ENCODE results near the gene EXOC1. TPM values are rescaled to one million over a fixed set of nuclear protein-coding genes. Genes with fewer than 3 reads are reported as not detected.
A peak's percentile ranks its signal among the peaks of the same experiment; 100 is the strongest.
"Not testable (repeated sequence)": the region's sequence is repeated elsewhere in the genome, so short reads cannot be mapped to it uniquely, and the experiment has no call there.

The EXOC1 gene
- total and polyA plus RNA-seq, 2 donors from 2014 or later, result 17.5 to 41.7 TPM

DNA sequence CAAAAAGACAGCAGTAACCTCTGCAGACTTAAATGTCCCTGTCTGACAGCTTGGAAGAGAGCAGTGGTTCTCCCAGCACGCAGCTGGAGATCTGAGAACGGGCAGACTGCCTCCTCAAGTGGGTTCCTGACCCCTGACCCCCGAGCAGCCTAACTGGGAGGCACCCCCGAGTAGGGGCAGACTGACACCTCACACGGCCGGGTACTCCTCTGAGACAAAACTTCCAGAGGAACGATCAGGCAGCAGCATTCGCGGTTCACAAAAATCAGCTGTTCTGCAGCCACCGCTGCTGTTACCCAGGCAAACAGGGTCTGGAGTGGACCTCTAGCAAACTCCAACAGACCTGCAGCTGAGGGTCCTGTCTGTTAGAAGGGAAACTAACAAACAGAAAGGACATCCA lies 11.1 kb upstream of the EXOC1 start:
- H3K4me3 ChIP-seq (ENCODE audit: low read length in 3 of 3); DNase-seq; H3K27me3 ChIP-seq (ENCODE audit: control insufficient read depth, insufficient read depth, low read length); H3K4me1 ChIP-seq (ENCODE audit: control insufficient read depth in 2 of 3, insufficient read depth in 2 of 3, low read depth in 1 of 3, low read length in 3 of 3); FAIRE-seq; H3K27ac ChIP-seq (ENCODE audit: low read depth in 2 of 2, low read length in 2 of 2); H3K9ac ChIP-seq (ENCODE audit: low read length in 3 of 3); H3K9me3 ChIP-seq (ENCODE audit: control insufficient read depth in 2 of 3, insufficient read depth in 1 of 3, low read length in 3 of 3); intact Hi-C loops (cut with DNase I); H3K36me3 ChIP-seq (ENCODE audit: control insufficient read depth in 2 of 3, insufficient read depth in 3 of 3, low read length in 3 of 3): not testable (repeated sequence)

- Histone ChIP-seq H3K36me3 (ENCODE audit: control insufficient read depth in 2 of 3, insufficient read depth in 3 of 3, low read length in 3 of 3) (no peaks in the 10 kb centered on the region), H3K4me3 (ENCODE audit: low read length in 3 of 3) (no peak overlapping the region), H3K27ac (ENCODE audit: low read depth in 2 of 2, low read length in 2 of 2) (no peak overlapping the region), H3K4me1 (ENCODE audit: control insufficient read depth in 2 of 3, insufficient read depth in 2 of 3, low read depth in 1 of 3, low read length in 3 of 3) (peaks cover 0 to 4% (median 2%) of the 10 kb centered on the region in 3 donors), H3K27me3 (ENCODE audit: control insufficient read depth, insufficient read depth, low read length) (no peaks in the 10 kb centered on the region), H3K9ac (ENCODE audit: low read length in 3 of 3) (no peak overlapping the region), H3K9me3 (ENCODE audit: control insufficient read depth in 2 of 3, insufficient read depth in 1 of 3, low read length in 3 of 3) (no peaks in the 10 kb centered on the region)
- no peak for DNase-seq
- no peak for FAIRE-seq
- intact Hi-C loops (cut with DNase I), result no loop called here
- TF ChIP-seq, protein P1, sequence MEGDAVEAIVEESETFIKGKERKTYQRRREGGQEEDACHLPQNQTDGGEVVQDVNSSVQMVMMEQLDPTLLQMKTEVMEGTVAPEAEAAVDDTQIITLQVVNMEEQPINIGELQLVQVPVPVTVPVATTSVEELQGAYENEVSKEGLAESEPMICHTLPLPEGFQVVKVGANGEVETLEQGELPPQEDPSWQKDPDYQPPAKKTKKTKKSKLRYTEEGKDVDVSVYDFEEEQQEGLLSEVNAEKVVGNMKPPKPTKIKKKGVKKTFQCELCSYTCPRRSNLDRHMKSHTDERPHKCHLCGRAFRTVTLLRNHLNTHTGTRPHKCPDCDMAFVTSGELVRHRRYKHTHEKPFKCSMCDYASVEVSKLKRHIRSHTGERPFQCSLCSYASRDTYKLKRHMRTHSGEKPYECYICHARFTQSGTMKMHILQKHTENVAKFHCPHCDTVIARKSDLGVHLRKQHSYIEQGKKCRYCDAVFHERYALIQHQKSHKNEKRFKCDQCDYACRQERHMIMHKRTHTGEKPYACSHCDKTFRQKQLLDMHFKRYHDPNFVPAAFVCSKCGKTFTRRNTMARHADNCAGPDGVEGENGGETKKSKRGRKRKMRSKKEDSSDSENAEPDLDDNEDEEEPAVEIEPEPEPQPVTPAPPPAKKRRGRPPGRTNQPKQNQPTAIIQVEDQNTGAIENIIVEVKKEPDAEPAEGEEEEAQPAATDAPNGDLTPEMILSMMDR (IDR thresholded peaks at IDR 0.05; ENCODE audit: borderline replicate concordance, extremely low read depth, insufficient read depth), result no peak
Measured at GRCh38 chr4:55849724-55850123, 3.7 kb upstream of the EXOC1 start.

GRCh38 chr4:55851885-55852284 lies 1.6 kb upstream of the EXOC1 start:
- Histone ChIP-seq H3K4me1 (ENCODE audit: control insufficient read depth in 2 of 3, insufficient read depth in 2 of 3, low read depth in 1 of 3, low read length in 3 of 3) (peaks cover 0 to 5% (median 4%) of the 10 kb centered on the region in 3 donors), H3K4me3 (ENCODE audit: low read length in 3 of 3) (no peak overlapping the region), H3K9ac (ENCODE audit: low read length in 3 of 3) (no peak overlapping the region), H3K27me3 (ENCODE audit: control insufficient read depth, insufficient read depth, low read length) (no peaks in the 10 kb centered on the region), H3K27ac (ENCODE audit: low read depth in 2 of 2, low read length in 2 of 2) (no peak overlapping the region), H3K36me3 (ENCODE audit: control insufficient read depth in 2 of 3, insufficient read depth in 3 of 3, low read length in 3 of 3) (no peaks in the 10 kb centered on the region), H3K9me3 (ENCODE audit: control insufficient read depth in 2 of 3, insufficient read depth in 1 of 3, low read length in 3 of 3) (no peaks in the 10 kb centered on the region)
- intact Hi-C loops (cut with DNase I), result no loop called here
- TF ChIP-seq, protein P1 (IDR thresholded peaks at IDR 0.05; ENCODE audit: borderline replicate concordance, extremely low read depth, insufficient read depth), result no peak
- FAIRE-seq, result no peak
- DNase-seq, result peak in 1 of 5 donors; percentile 2

- Histone ChIP-seq H3K27ac (ENCODE audit: low read depth in 2 of 2, low read length in 2 of 2) (no peak overlapping the region), H3K4me3 (ENCODE audit: low read length in 3 of 3) (peak overlapping the region; percentile 87 to 95 (median 94)), H3K36me3 (ENCODE audit: control insufficient read depth in 2 of 3, insufficient read depth in 3 of 3, low read length in 3 of 3) (no peaks in the 10 kb centered on the region), H3K9ac (ENCODE audit: low read length in 3 of 3) (peak overlapping the region; percentile 75 to 81 (median 78)), H3K4me1 (ENCODE audit: control insufficient read depth in 2 of 3, insufficient read depth in 2 of 3, low read depth in 1 of 3, low read length in 3 of 3) (peaks cover 0 to 5% (median 4%) of the 10 kb centered on the region in 3 donors), H3K27me3 (ENCODE audit: control insufficient read depth, insufficient read depth, low read length) (no peaks in the 10 kb centered on the region), H3K9me3 (ENCODE audit: control insufficient read depth in 2 of 3, insufficient read depth in 1 of 3, low read length in 3 of 3) (no peaks in the 10 kb centered on the region)
- TF ChIP-seq, protein P1 (IDR thresholded peaks at IDR 0.05; ENCODE audit: borderline replicate concordance, extremely low read depth, insufficient read depth), result no peak
- FAIRE-seq (no peak), DNase-seq (peak in 2 of 5 donors; percentile 14 to 26)
- intact Hi-C loops (cut with DNase I), result no loop called here
Measured at GRCh38 chr4:55854129-55854528, 681 bp downstream of the EXOC1 start.
